T-helper 2 cell treated with Interferon-gamma antibody and Interleukin-4, amounts not matched to agents 100 ng/mL and 5 ng/mL, for 36 hours (primary cell): ENCODE measurements around the gene LENG1. TPM values are rescaled to one million over a fixed set of nuclear protein-coding genes. Genes with fewer than 3 reads are reported as not detected.
"Not testable (repeated sequence)": the region's sequence is repeated elsewhere in the genome, so short reads cannot be mapped to it uniquely, and the experiment has no call there.

Source experiments
- intact Hi-C: fragments of 100-400 bp; cut with micrococcal nuclease; formaldehyde crosslinking; loops from one replicate; pipeline ENCODE4 v1.15.1; 2023
- total RNA-seq: library from RNA; stranded (reverse); gene quantifications from 2 replicates; pipeline ENCODE4 v1.2.3, GENCODE V29; 2022

LENG1 gene
- total RNA-seq, 1 donor from 2014 or later: 6.4 TPM

GRCh38 chr19:54189735-54190502 lies 30.4 kb upstream of the LENG1 start:
- intact Hi-C loops: loop anchor here (1.0 kb wide), 8 partner anchors 10 to 323 kb away; partner anchors contain the start of genes CNOT3, LENG1, LENG9 and MYADM

GRCh38 chr19:54189145-54189734 lies 29.7 kb upstream of the LENG1 start, which contains the start of gene MBOAT7:
Gene MBOAT7, minus strand, starts transcription at chr19:54189580. Its CDS starts 1,072 bp downstream, at chr19:54188508.
- intact Hi-C loops: loop anchor here (1.0 kb wide), 4 partner anchors 30 to 322 kb away; partner anchors contain the start of genes LENG1, LENG9, MYADM and PRPF31

- intact Hi-C loops: no loop called here
These were observed 28.8 kb upstream of the LENG1 start for GRCh38 chr19:54188215-54188871.

- intact Hi-C loops: no loop called here
These were observed 27.4 kb upstream of the LENG1 start for GRCh38 chr19:54186934-54187381.

GRCh38 chr19:54186351-54186750 lies 26.8 kb upstream of the LENG1 start:
- intact Hi-C loops: no loop called here

- intact Hi-C loops: no loop called here
These were observed 23.9 kb upstream of the LENG1 start for GRCh38 chr19:54183431-54183830.

GRCh38 chr19:54181894-54182293 lies 22.4 kb upstream of the LENG1 start:
- intact Hi-C loops: not testable (repeated sequence)

GRCh38 chr19:54180691-54181091 lies 21.2 kb upstream of the LENG1 start:
- intact Hi-C loops: no loop called here

- intact Hi-C loops: no loop called here
These were observed 20.5 kb upstream of the LENG1 start for GRCh38 chr19:54179921-54180461.

GRCh38 chr19:54179262-54179852 lies 19.8 kb upstream of the LENG1 start:
- intact Hi-C loops: no loop called here

- intact Hi-C loops: no loop called here
These were observed 19.2 kb upstream of the LENG1 start for GRCh38 chr19:54178581-54179261.

GRCh38 chr19:54173951-54174834 lies 14.7 kb upstream of the LENG1 start:
- intact Hi-C loops: no loop called here

- intact Hi-C loops: no loop called here
These were observed 13.8 kb upstream of the LENG1 start for GRCh38 chr19:54173359-54173699.

- intact Hi-C loops: no loop called here
These were observed 13.2 kb upstream of the LENG1 start, which contains the start of gene TMC4 for GRCh38 chr19:54172471-54173358. Gene TMC4, minus strand, starts transcription at chr19:54173160. Its CDS starts 43 bp downstream, at chr19:54173117.

GRCh38 chr19:54171736-54172431 lies 12.4 kb upstream of the LENG1 start:
- intact Hi-C loops: not testable (repeated sequence)

- intact Hi-C loops: no loop called here
These were observed 9.7 kb upstream of the LENG1 start for GRCh38 chr19:54169149-54169740.

- intact Hi-C loops: loop anchor here (1.0 kb wide), 1 partner anchor 63 kb away; no protein-coding TSS in a partner anchor
These were observed 8.8 kb upstream of the LENG1 start for GRCh38 chr19:54168174-54168917.
